GM21825 (cell line): ENCODE data around the gene GUCA2B.

Experiments
- ATAC-seq: cut with Tn5 transposase; IDR thresholded peaks from one replicate; pipeline ENCODE4 v1.9.1; 2021; ENCODE audit warnings: mild to moderate bottlenecking, moderate library complexity; ENCODE audit not compliant: unreplicated experiment

The GUCA2B gene

GRCh38 chr1:42165511-42166210 lies 12.5 kb downstream of the GUCA2B start:
- ATAC-seq = no peak

GRCh38 chr1:42167611-42168390 lies 14.6 kb downstream of the GUCA2B start:
- no peak for ATAC-seq

GRCh38 chr1:42168391-42168670 lies 15.1 kb downstream of the GUCA2B start:
- no peak for ATAC-seq

GRCh38 chr1:42168763-42169162 lies 15.6 kb downstream of the GUCA2B start:
- no peak for ATAC-seq

DNA sequence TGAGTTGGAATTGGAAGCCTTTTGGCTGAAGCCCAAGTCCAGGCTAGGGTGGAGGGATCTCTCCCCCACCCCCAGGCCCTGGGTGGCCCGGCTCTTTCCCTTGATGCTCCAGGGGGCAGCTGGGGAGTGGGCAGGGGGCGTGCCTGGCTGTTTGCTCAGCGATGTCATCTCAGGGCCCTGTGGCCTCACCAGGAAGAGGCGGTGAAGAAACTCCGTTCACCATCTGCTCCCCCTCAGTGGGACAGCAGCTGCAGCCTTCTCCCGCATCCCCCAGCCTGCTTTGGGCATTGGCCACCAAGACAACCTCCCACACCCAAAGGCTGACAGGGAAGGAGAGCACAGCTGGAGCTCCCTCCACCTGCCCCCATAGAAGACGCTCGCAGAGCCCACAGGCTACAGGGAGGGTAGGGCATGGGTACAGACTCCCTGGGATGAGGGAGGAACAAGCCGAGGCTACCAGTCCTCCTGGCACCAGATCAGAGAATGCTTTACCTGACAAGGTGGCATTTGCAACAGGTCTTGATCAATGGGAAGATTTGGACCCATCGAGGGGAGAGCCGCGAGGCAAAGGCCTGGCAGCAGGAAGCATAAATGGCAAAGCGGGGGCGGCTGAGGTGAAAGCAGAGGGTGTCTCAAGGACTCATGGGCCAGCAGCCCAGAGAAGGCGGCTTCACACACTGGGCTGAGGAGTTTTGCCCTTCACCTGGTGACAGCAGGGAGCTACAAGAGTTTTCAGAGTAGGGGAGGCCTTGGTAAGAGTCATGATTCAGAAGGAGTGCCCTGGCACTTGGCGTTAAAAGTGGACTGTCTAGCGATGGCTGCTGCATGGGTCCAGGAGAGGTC lies 17.8 kb downstream of the GUCA2B start:
- ATAC-seq = no peak

DNA sequence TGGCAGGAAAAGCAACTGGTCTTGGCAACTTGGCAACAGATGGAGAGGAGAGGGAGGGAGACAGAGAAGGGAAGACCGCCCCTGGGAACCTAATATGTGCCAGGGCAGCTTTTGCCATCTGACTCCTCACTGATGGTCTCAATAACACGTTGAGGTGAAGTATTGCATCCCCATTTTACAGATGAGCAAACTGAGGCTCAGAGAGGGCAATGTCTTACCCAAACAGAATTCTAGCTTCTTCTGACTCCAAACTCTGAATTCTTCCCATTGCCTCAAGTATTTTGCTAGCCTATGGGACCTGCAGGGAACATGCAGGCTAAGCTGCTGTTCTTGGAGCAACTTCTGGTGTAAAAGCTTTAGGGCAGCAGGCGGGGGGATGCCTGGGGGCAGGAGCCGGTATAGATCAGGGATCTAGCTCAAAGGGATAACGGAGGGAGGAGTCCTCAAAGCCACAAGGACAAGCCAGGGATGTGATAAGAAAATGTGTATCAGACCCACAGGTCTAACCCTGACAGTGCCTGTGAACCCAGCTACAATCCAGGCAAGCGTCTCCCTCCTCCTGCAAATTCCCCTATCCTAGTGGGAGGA lies 18.6 kb downstream of the GUCA2B start:
- ATAC-seq = no peak

DNA sequence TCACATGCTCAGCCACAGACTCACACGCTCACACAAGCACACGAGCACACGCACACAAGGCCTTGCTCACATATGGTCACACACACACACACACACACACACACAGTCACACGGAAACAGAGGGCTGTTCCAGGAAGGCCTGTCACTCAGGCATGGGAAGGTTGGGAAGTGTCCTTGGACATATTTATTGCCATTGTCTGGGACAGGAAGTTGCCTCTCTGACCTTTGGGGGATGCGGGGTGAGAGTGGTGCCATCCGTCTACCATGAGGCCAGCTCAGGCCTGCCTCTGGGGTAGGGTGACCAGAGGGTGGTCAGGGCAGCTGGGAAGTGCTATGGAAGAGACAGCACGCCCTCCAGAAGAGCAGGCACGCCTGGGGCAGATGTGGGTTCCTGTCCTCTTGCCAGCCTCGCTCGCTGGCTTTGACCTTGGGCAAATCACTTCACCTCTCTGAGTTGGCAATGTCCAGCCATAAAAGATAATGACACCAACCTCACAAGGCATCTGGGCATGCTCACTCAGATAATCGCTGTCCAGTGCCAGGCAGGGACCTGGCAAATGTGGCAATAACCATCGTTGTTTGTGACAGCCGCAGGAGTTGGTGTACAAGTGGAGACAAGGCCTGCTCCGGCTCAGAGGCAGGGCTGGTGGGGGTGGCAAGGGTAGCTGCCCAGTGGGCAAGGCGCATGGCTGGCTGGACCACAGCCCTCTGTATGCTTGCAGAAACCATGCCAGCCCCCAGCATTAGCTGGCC lies 19.3 kb downstream of the GUCA2B start:
- ATAC-seq = no peak

DNA sequence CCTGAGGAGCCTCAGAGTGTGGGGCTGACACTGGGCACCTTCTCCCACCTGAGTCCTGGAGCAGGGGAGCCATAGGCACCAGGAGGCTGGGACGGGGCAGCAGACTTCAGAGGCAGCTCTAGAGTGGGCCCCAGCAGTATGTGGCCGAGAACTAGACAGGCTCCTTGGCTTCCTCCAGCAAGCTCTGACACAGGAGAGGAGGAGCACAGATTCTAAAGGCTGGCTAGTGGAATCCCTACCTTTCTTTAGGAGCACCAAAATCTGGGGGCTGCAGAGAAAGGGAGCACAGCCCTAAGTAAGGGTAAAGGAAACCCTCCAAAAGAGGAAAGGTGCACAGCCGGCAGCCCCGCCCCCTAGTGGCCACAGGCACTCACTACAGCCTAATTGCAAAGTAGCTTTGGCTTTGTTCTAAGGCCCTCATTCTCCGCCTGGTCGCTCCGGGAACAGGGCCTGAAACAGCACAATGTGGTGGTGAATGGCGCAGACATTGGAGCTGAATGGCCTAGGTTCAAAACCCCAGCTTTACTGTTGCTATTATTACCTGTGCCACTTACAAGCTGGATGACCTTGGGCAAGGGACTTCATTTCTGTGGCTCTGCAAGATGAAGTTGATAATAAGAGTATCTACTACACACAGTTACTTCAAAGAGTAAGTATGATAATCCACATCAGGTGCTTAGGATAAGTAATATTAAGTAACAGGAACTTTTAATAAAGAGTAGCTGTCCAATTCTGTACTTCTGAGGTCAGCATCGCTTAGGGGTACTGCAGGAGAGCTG lies 20.1 kb downstream of the GUCA2B start:
- no peak for ATAC-seq

- no peak for ATAC-seq
Measured at GRCh38 chr1:42173961-42174735, 20.9 kb downstream of the GUCA2B start.

GRCh38 chr1:42175314-42176054 lies 22.3 kb downstream of the GUCA2B start:
- ATAC-seq = no peak

DNA sequence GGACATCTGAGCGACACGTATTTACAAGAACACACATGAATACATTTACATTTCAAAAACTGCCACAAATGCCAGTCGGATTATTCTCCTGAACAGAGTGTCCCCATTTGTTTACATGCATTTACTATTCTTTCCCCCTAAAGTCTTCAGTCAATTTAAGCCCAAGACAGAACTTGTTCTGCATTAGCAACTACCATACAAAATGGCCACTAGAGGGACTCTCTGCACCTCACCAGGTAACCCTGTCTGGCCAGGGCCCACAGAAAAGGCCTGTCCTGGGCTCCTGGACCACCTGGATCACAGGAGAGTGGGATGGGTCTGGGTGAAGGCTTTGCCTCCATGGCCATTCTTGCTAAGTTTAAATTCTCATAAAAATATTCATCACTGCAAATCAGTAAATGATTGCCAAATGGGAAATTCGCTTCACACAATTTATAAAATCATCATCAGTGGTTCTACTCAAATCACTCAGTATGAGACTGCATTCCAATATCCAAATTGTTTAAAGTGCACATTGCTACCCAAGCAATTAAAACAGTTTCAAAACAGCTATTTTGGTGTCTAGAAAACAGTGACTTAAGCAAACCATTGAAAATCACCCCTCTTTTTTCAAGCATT lies 23.8 kb downstream of the GUCA2B start:
- ATAC-seq = no peak

- ATAC-seq = no peak
Measured at GRCh38 chr1:42177541-42177981, 24.4 kb downstream of the GUCA2B start.

- ATAC-seq = no peak
Measured at GRCh38 chr1:42178249-42178648, 25.0 kb downstream of the GUCA2B start.

- ATAC-seq = no peak
Measured at GRCh38 chr1:42179275-42179674, 26.1 kb downstream of the GUCA2B start.

DNA sequence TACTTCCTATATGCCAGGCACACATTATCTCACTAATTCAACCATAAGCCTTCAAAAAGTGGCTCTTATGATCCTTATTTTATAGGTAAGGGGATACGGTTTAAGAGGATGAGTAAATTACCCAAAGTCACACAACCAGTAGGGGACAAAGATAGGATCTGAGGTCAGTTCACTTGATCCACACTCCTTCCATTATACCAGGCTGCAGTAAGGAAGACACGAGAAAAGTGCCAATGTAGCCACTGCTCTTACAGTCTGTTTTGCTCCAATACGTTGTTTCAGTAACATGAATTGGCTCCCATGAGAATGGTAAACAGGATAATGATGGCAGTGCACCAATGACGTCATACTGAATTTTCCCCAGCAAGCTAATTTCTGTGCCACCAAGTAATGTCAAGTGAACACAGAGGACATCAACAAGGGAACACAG lies 26.7 kb downstream of the GUCA2B start:
- ATAC-seq = no peak

- ATAC-seq = no peak
Measured at GRCh38 chr1:42181687-42182086, 28.5 kb downstream of the GUCA2B start.

DNA sequence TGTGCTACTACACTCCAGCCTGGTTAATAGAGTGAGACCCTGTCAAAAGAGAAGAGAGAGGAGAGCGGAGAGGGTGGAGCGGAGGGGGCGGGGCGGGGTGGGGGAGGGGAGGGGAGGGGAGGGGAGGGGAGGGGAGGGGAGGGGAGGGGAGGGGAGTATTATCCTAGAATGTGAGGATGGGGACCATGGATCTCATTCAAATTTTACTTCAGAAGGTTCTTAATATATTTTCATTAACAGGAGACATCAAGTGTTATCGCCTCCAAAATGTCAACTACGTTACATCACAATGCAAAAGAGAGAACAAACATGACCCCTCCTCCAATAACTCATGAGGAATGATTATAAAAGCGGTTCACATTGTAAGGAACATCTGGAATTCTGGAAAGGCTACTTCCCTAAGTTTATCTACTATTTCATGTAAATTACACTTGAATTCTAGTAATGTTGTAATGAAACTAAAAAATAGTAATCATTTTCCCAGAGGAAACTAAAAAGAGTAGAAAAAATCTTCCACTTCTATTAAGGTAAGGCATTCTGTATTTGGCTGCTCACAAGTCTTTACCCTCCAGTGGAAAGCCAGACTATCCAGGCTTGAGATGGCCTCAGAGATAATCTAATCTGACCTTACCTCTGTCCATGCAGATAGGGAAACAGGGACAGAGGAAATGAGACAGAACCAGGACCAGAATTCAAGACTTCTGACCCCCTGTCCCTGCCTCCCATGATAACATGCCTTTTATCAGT lies 30.2 kb downstream of the GUCA2B start:
- no peak for ATAC-seq
